Prostate gland (tissue), 2 donors: Measurements from ENCODE around the gene PRICKLE3. TPM values are rescaled to one million over a fixed set of nuclear protein-coding genes. Genes with fewer than 3 reads are reported as not detected.
A peak's percentile ranks its signal among the peaks of the same experiment; 100 is the strongest.

ENCODE experiments used
- DNase-seq: peaks from one replicate; pipeline ENCODE4 v3.0.0-alpha.2; 2019; ENCODE audit warnings: low spot score
- H3K27ac ChIP-seq, 2 donors: fragments of 200-600 bp; sonication (generic); 2 replicates each; pipeline ENCODE4 v1.5.1; 2017 to 2019
- H3K27me3 ChIP-seq: fragments of 200-600 bp; sonication (generic); replicated peaks from 2 replicates; pipeline ENCODE4 v1.5.1; 2019; ENCODE audit not compliant: insufficient read depth
- H3K36me3 ChIP-seq, 2 donors: fragments of 200-600 bp; sonication (generic); 1 replicate in 1 of 2; 2 replicates in 1 of 2; pipeline versions ENCODE4 v1.5.1 to v1.8.1; 2017 to 2019
- H3K4me1 ChIP-seq: fragments of 200-600 bp; sonication (generic); replicated peaks from 2 replicates; pipeline ENCODE4 v1.5.1; 2019
- H3K4me3 ChIP-seq, 2 donors: fragments of 200-600 bp; sonication (generic); 2 replicates each; pipeline ENCODE4 v1.5.1; 2017 to 2019
- H3K9me3 ChIP-seq: fragments of 200-600 bp; sonication (generic); 2 replicates; pipeline ENCODE4 v1.5.1; 2017
- CTCF ChIP-seq, 4 experiments: fragments of 200-600 bp in 2 of 4; fragments of 450-650 bp in 2 of 4; sonication (generic) in 2 of 4; IDR thresholded peaks; 1 replicate in 3 of 4; 2 replicates in 1 of 4; pipeline ENCODE4 v1.5.1; 2016 to 2019; ENCODE audit warnings: antibody characterized with exemption in 4 of 4, mild to moderate bottlenecking in 2 of 4, moderate library complexity in 2 of 4
- POLR2A ChIP-seq: fragments of 450-650 bp; IDR thresholded peaks from one replicate; pipeline ENCODE4 v1.6.1; 2016; ENCODE audit warnings: antibody characterized with exemption, mild to moderate bottlenecking
- POLR2AphosphoS5 ChIP-seq: sonication (generic); formaldehyde crosslinking; IDR thresholded peaks from one replicate; pipeline ENCODE4 v1.6.1; 2017; ENCODE audit warnings: antibody characterized with exemption
- WGBS: methylation state at CpG from one replicate; pipeline ENCODE4 v1.1.5; 2018; 5-methylcytosine and 5-hydroxymethylcytosine counted together
- intact Hi-C: fragments of 100-400 bp; cut with DNase I; formaldehyde crosslinking; loops from one replicate; pipeline ENCODE4 v1.14.2; 2022
- total RNA-seq, 2 donors: library from RNA; depleted of rRNA; stranded (reverse); fragments of >200 nt; gene quantifications; one replicate each; pipeline ENCODE4 v1.1.0, GENCODE V29; 2016

Gene PRICKLE3
- total RNA-seq: 10 to 100 TPM; 17.4 to 20.5 TPM

GRCh38 chrX:49186125-49187027 lies at the start of gene PRICKLE3:
Gene PRICKLE3, minus strand, starts transcription at chrX:49186373. Its CDS starts 76 bp downstream, at chrX:49186297.
- H3K27me3 ChIP-seq: no peaks in the 10 kb centered on the region
- 5% methylated on average over 26 of the region's 62 CpGs for WGBS
- H3K9me3 ChIP-seq: no peaks in the 10 kb centered on the region
- H3K4me1 ChIP-seq: no peaks in the 10 kb centered on the region
- intact Hi-C loops: no loop called here
- H3K4me3 ChIP-seq: peak within 1 kb of the TSS; percentile 40 to 41
- TF ChIP-seq POLR2AphosphoS5 (peak; percentile 79), POLR2A (peak; percentile 85), CTCF (IDR thresholded peaks at IDR 0.05) (peak in 3 of 4 experiments; percentile 48 to 65 (median 56))
- H3K27ac ChIP-seq: peak within 1 kb of the TSS; percentile 75 to 80
- peak; percentile 80 for DNase-seq
- no peaks in the 10 kb centered on the region for H3K36me3 ChIP-seq

- H3K4me3 ChIP-seq: no peak overlapping the region
- no peak for TF ChIP-seq CTCF (IDR thresholded peaks at IDR 0.05)
- no peak for TF ChIP-seq POLR2AphosphoS5
- TF ChIP-seq POLR2A: no peak
- H3K4me1 ChIP-seq: no peaks in the 10 kb centered on the region
- intact Hi-C loops: no loop called here
- H3K27ac ChIP-seq: no peak overlapping the region
- no peaks in the 10 kb centered on the region for H3K36me3 ChIP-seq
- H3K27me3 ChIP-seq: no peaks in the 10 kb centered on the region
- no peaks in the 10 kb centered on the region for H3K9me3 ChIP-seq
- no peak for DNase-seq
- WGBS: 49% methylated on average over 12 of the region's 56 CpGs
Measured at GRCh38 chrX:49233887-49234555, 47.8 kb upstream of the PRICKLE3 start.

- WGBS: 81% methylated on average over 9 of the region's 9 CpGs
- Histone ChIP-seq H3K9me3 (no peaks in the 10 kb centered on the region), H3K27ac (no peak within 1 kb of the TSS), H3K27me3 (no peaks in the 10 kb centered on the region), H3K4me1 (no peaks in the 10 kb centered on the region), H3K4me3 (no peak within 1 kb of the TSS), H3K36me3 (no peaks in the 10 kb centered on the region)
- intact Hi-C loops: no loop called here
- TF ChIP-seq CTCF (IDR thresholded peaks at IDR 0.05): no peak
- TF ChIP-seq POLR2AphosphoS5: no peak
- TF ChIP-seq POLR2A: no peak
- no peak for DNase-seq
Measured at GRCh38 chrX:49233176-49233575, 47.0 kb upstream of the PRICKLE3 start, which contains the start of gene CACNA1F. Gene CACNA1F, minus strand, starts transcription at chrX:49233340. Its CDS starts 31 bp downstream, at chrX:49233309.

GRCh38 chrX:49232525-49232924 lies 46.4 kb upstream of the PRICKLE3 start:
- Histone ChIP-seq H3K36me3 (no peaks in the 10 kb centered on the region), H3K9me3 (no peaks in the 10 kb centered on the region), H3K4me1 (no peaks in the 10 kb centered on the region), H3K4me3 (no peak overlapping the region), H3K27me3 (no peaks in the 10 kb centered on the region), H3K27ac (no peak overlapping the region)
- 83% methylated on average over 2 of the region's 2 CpGs for WGBS
- intact Hi-C loops: no loop called here
- TF ChIP-seq POLR2A: no peak
- no peak for TF ChIP-seq CTCF (IDR thresholded peaks at IDR 0.05)
- no peak for TF ChIP-seq POLR2AphosphoS5
- no peak for DNase-seq
